Fibroblast of mammary gland (primary cell): ENCODE data around the gene GLI3.

Experiments used
- DNase-seq: peaks from one replicate; pipeline ENCODE4 v3.0.0-alpha.2; 2010; ENCODE audit warnings: low read depth
- H3K4me3 ChIP-seq: 2 replicates; pipeline ENCODE4 v1.5.1; 2011; ENCODE audit warnings: low read depth, mild to moderate bottlenecking, low read length, moderate library complexity; ENCODE audit not compliant: control insufficient read depth
- CTCF ChIP-seq: conservative IDR thresholded peaks from 2 replicates; pipeline ENCODE4 v1.5.1; 2011; ENCODE audit warnings: low read depth, low read length, inconsistent platforms; ENCODE audit not compliant: control insufficient read depth, insufficient read depth

The GLI3 gene

GRCh38 chr7:42110333-42110732 lies 126.7 kb downstream of the GLI3 start:
- no peak overlapping the region for H3K4me3 ChIP-seq
- no peak for DNase-seq
- no peak for TF ChIP-seq CTCF

- TF ChIP-seq CTCF, result no peak
- no peak for DNase-seq
- no peak overlapping the region for H3K4me3 ChIP-seq
Measured at GRCh38 chr7:42108803-42109528, 128.0 kb downstream of the GLI3 start.

- no peak overlapping the region for H3K4me3 ChIP-seq
- TF ChIP-seq CTCF, result no peak
- DNase-seq, result peak; percentile 63
Measured at GRCh38 chr7:42107484-42108240, 129.3 kb downstream of the GLI3 start.

GRCh38 chr7:42106562-42106961 lies 130.4 kb downstream of the GLI3 start:
- TF ChIP-seq CTCF, result no peak
- peak; percentile 24 for DNase-seq
- no peak overlapping the region for H3K4me3 ChIP-seq

- no peak for TF ChIP-seq CTCF
- no peak for DNase-seq
- H3K4me3 ChIP-seq, result no peak overlapping the region
Measured at GRCh38 chr7:42105554-42106358, 131.3 kb downstream of the GLI3 start.

GRCh38 chr7:42104694-42105093 lies 132.3 kb downstream of the GLI3 start:
- no peak for DNase-seq

More at GRCh38 chr7:42104694-42105093, 132.3 kb downstream of the GLI3 start:
- no peak overlapping the region for H3K4me3 ChIP-seq
- no peak for TF ChIP-seq CTCF
